ENCODE measurements around the gene PTPN7. TPM values are rescaled to one million over a fixed set of nuclear protein-coding genes. Genes with fewer than 3 reads are reported as not detected.

Gene PTPN7
- polyA plus RNA-seq, 1 of the 3 experiments (the other 2 are of a cell fraction), result not detected

- Histone ChIP-seq H3K4me3 (ENCODE audit: low read depth in 2 of 2, low read length in 1 of 2) (no peak overlapping the region), H3K4me2 (no peak overlapping the region), H4K20me1 (ENCODE audit: insufficient read depth) (no peaks in the 10 kb centered on the region), H3K9ac (no peak overlapping the region), H3K27ac (ENCODE audit: low read depth in 2 of 2, low read length in 1 of 2) (no peak overlapping the region), H3F3A (replicated peaks; ENCODE audit: insufficient read depth) (no peaks in the 10 kb centered on the region), H3K36me3 (replicated peaks in 1 of 2; ENCODE audit: control insufficient read depth in 1 of 2, insufficient read depth in 2 of 2, low read length in 1 of 2) (no peaks in the 10 kb centered on the region), H2AFZ (ENCODE audit: low read depth) (no peak overlapping the region), H3K79me2 (ENCODE audit: insufficient read depth) (no peaks in the 10 kb centered on the region), H3K4me1 (ENCODE audit: control insufficient read depth in 1 of 2, insufficient read depth in 2 of 2, low read depth in 1 of 2, low read length in 1 of 2) (peaks cover 0 to 10% of the 10 kb centered on the region in 2 experiments; a peak in 1 of 4 replicates), H3K27me3 (ENCODE audit: insufficient read depth) (peaks cover 28% of the 10 kb centered on the region), H3K9me3 (no peaks in the 10 kb centered on the region), H3K9me2 (no peaks in the 10 kb centered on the region)
- ChIA-PET CTCF (interaction anchor here (0.6 to 0.8 kb wide), 2 partner anchors 39 to 118 kb away, joined by 3 read pairs; no protein-coding TSS in a partner anchor), POLR2A (no interaction called here)
- WGBS (ENCODE audit: low lambda C conversion rate), result 70% methylated on average over 7 of the region's 7 CpGs
- DNase-seq, result no peak
- TF ChIP-seq, protein P1, sequence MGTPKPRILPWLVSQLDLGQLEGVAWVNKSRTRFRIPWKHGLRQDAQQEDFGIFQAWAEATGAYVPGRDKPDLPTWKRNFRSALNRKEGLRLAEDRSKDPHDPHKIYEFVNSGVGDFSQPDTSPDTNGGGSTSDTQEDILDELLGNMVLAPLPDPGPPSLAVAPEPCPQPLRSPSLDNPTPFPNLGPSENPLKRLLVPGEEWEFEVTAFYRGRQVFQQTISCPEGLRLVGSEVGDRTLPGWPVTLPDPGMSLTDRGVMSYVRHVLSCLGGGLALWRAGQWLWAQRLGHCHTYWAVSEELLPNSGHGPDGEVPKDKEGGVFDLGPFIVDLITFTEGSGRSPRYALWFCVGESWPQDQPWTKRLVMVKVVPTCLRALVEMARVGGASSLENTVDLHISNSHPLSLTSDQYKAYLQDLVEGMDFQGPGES (IDR thresholded peaks at IDR 0.05; ENCODE audit: low read depth, low read length), result no peak
- TF ChIP-seq ZBTB33 (IDR thresholded peaks at IDR 0.05; ENCODE audit: borderline replicate concordance, low read depth) (no peak), MEF2A (IDR thresholded peaks at IDR 0.05; ENCODE audit: borderline replicate concordance, low read depth) (no peak), TAF1 (IDR thresholded peaks at IDR 0.05; ENCODE audit: borderline replicate concordance, low read depth, low read length) (no peak), TCF12 (IDR thresholded peaks at IDR 0.05) (no peak), CTCF (IDR thresholded peaks at IDR 0.05) (no peak), RCOR1 (IDR thresholded peaks at IDR 0.05; ENCODE audit: low read length) (no peak), NRF1 (IDR thresholded peaks at IDR 0.05; ENCODE audit: low read depth, low read length) (no peak), FOXM1 (IDR thresholded peaks at IDR 0.05; ENCODE audit: low read depth) (no peak), SIN3A (IDR thresholded peaks at IDR 0.05; ENCODE audit: borderline replicate concordance, low read depth, low read length) (no peak), POLR2AphosphoS5 (IDR thresholded peaks at IDR 0.05; ENCODE audit: low read depth, low read length) (no peak), NFIC (IDR thresholded peaks at IDR 0.05; ENCODE audit: borderline replicate concordance) (no peak), TEAD4 (IDR thresholded peaks at IDR 0.05; ENCODE audit: borderline replicate concordance, insufficient read depth) (no peak), RFX5 (IDR thresholded peaks at IDR 0.05; ENCODE audit: low read length) (no peak)
- TF ChIP-seq, protein P2, sequence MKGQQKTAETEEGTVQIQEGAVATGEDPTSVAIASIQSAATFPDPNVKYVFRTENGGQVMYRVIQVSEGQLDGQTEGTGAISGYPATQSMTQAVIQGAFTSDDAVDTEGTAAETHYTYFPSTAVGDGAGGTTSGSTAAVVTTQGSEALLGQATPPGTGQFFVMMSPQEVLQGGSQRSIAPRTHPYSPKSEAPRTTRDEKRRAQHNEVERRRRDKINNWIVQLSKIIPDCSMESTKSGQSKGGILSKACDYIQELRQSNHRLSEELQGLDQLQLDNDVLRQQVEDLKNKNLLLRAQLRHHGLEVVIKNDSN (IDR thresholded peaks at IDR 0.05; ENCODE audit: borderline replicate concordance, low read depth), result no peak
- TF ChIP-seq, protein P3, sequence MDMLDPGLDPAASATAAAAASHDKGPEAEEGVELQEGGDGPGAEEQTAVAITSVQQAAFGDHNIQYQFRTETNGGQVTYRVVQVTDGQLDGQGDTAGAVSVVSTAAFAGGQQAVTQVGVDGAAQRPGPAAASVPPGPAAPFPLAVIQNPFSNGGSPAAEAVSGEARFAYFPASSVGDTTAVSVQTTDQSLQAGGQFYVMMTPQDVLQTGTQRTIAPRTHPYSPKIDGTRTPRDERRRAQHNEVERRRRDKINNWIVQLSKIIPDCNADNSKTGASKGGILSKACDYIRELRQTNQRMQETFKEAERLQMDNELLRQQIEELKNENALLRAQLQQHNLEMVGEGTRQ (IDR thresholded peaks at IDR 0.05; ENCODE audit: borderline replicate concordance, low read depth, low read length), result no peak
Observed at GRCh38 chr1:202197653-202198365, 37.4 kb upstream of the PTPN7 start.
